Embryonic facial prominence (tissue), 1 donor: ENCODE measurements around the gene RAMP2.
A peak's percentile ranks its signal among the peaks of the same experiment; 100 is the strongest.

Experiments
- DNase-seq: peaks from one replicate; pipeline ENCODE4 v3.0.0-alpha.2; 2016; ENCODE audit errors: extremely low spot score

The RAMP2 gene

GRCh38 chr17:42792545-42792944 is 31.5 kb downstream of the RAMP2 start:
- no peak for DNase-seq

GRCh38 chr17:42795061-42795460 is 34.0 kb downstream of the RAMP2 start:
- no peak for DNase-seq

- no peak for DNase-seq
These were observed 34.4 kb downstream of the RAMP2 start for GRCh38 chr17:42795465-42795864.

- no peak for DNase-seq
These were observed 35.2 kb downstream of the RAMP2 start for GRCh38 chr17:42796066-42796758.

- no peak for DNase-seq
These were observed 36.3 kb downstream of the RAMP2 start for GRCh38 chr17:42797067-42798007.

- no peak for DNase-seq
These were observed 37.0 kb downstream of the RAMP2 start for GRCh38 chr17:42798011-42798382.

- peak; percentile 70 for DNase-seq
These were observed 37.7 kb downstream of the RAMP2 start, which contains the start of the genes CNTD1 and COA3 for GRCh38 chr17:42798383-42799380. Gene CNTD1, plus strand, starts transcription at chr17:42798861. Its CDS starts 207 bp downstream, at chr17:42799068. Gene COA3, minus strand, starts transcription at chr17:42798704. Its CDS starts 23 bp downstream, at chr17:42798681.

GRCh38 chr17:42803074-42803883 is 42.3 kb downstream of the RAMP2 start:
- no peak for DNase-seq

- no peak for DNase-seq
These were observed 43.9 kb downstream of the RAMP2 start for GRCh38 chr17:42804918-42805367.

- no peak for DNase-seq
These were observed 45.2 kb downstream of the RAMP2 start for GRCh38 chr17:42806249-42806648.

- DNase-seq: no peak
These were observed 48.2 kb downstream of the RAMP2 start for GRCh38 chr17:42809250-42809649.
